Measurements from ENCODE around the gene OMG.

DNA sequence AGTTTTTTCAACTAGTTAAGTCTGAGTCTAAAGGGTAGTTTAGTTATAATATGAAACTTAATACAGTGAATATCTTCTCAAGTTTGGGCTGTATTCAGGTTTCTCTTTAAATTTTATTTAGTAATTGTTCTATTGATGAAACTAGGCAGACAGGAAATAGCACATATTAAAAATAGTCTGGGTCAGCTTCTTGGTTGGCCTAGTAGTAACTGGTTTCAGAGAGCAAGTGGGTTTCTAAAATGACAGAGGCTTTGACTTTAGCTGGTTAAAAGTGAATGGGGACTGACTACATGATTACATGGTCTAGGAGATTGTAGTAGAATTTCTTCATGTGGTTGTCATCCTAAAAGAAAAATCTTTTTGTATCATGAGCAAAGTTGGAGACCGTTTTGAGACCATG is 46.8 kb downstream of the OMG start:
- TF ChIP-seq, protein P1, sequence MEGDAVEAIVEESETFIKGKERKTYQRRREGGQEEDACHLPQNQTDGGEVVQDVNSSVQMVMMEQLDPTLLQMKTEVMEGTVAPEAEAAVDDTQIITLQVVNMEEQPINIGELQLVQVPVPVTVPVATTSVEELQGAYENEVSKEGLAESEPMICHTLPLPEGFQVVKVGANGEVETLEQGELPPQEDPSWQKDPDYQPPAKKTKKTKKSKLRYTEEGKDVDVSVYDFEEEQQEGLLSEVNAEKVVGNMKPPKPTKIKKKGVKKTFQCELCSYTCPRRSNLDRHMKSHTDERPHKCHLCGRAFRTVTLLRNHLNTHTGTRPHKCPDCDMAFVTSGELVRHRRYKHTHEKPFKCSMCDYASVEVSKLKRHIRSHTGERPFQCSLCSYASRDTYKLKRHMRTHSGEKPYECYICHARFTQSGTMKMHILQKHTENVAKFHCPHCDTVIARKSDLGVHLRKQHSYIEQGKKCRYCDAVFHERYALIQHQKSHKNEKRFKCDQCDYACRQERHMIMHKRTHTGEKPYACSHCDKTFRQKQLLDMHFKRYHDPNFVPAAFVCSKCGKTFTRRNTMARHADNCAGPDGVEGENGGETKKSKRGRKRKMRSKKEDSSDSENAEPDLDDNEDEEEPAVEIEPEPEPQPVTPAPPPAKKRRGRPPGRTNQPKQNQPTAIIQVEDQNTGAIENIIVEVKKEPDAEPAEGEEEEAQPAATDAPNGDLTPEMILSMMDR (conservative IDR thresholded peaks at IDR 0.05; ENCODE audit: low read length) = no peak
- TF ChIP-seq EZH2phosphoT487 (IDR thresholded peaks at IDR 0.05; ENCODE audit: borderline replicate concordance) = no peak
